Activated naive CD8-positive, alpha-beta T cell treated with anti-CD3 and anti-CD28 coated beads, Interleukin-2, amount 10 ng/mL, durations not matched to agents 7 days and 5 days (primary cell): Measurements from ENCODE around the gene MAP2K2. TPM values are rescaled to one million over a fixed set of nuclear protein-coding genes. Genes with fewer than 3 reads are reported as not detected.

Experiments
- ATAC-seq: fragments of 150-1000 bp; cut with Tn5 transposase; one replicate; pipeline ENCODE4 v1.10.0; 2021; ENCODE audit warnings: low read depth, moderate library complexity
- POLR2A ChIA-PET: fragments of 350-600 bp; sonication (Branson Sonifier 250); formaldehyde crosslinking; loops from one replicate; lab custom pipeline; 2021; ENCODE audit warnings: antibody characterized with exemption; lab: Charles Lee
- DNase-seq: peaks from one replicate; pipeline ENCODE4 v3.0.0; 2021
- H3K27ac Mint-ChIP-seq: one replicate; pipeline ENCODE4 v1.8.0; 2022; ENCODE audit warnings: mild to moderate bottlenecking, mixed read lengths
- H3K27me3 Mint-ChIP-seq: one replicate; pipeline ENCODE4 v1.8.0; 2022; ENCODE audit warnings: mild to moderate bottlenecking, moderate library complexity, mixed read lengths
- H3K36me3 Mint-ChIP-seq: one replicate; pipeline ENCODE4 v1.8.0; 2021; ENCODE audit warnings: mild to moderate bottlenecking, mixed read lengths
- H3K4me1 Mint-ChIP-seq: one replicate; pipeline ENCODE4 v1.8.0; 2021; ENCODE audit warnings: mixed read lengths
- H3K4me3 Mint-ChIP-seq: one replicate; pipeline ENCODE4 v1.8.0; 2022; ENCODE audit warnings: mild to moderate bottlenecking, moderate library complexity, mixed read lengths
- H3K9me3 Mint-ChIP-seq: one replicate; pipeline ENCODE4 v1.8.0; 2021; ENCODE audit warnings: mixed read lengths
- total RNA-seq, 2 experiments: library from RNA; stranded (reverse); gene quantifications; one replicate each; pipeline ENCODE4 v1.2.3, GENCODE V29; 2021

Gene MAP2K2
- total RNA-seq, 2 experiments from 2014 or later = 210 to 211 TPM

GRCh38 chr19:4121815-4122214 is 2.1 kb downstream of the MAP2K2 start:
- no peak for DNase-seq
- H3K9me3 Mint-ChIP-seq = no peaks in the 10 kb centered on the region
- no peak for ATAC-seq
- H3K27ac Mint-ChIP-seq = no peak overlapping the region
- POLR2A ChIA-PET = no interaction called here
- peak overlapping the region; percentile 39 for H3K4me3 Mint-ChIP-seq
- H3K4me1 Mint-ChIP-seq = peaks cover 25% of the 10 kb centered on the region
- H3K36me3 Mint-ChIP-seq = peaks cover 14% of the 10 kb centered on the region
- H3K27me3 Mint-ChIP-seq = no peaks in the 10 kb centered on the region

GRCh38 chr19:4121273-4121612 is 2.7 kb downstream of the MAP2K2 start:
- DNase-seq = no peak
- Mint-ChIP-seq H3K27me3 (no peaks in the 10 kb centered on the region), H3K36me3 (peaks cover 17% of the 10 kb centered on the region), H3K27ac (peak overlapping the region; percentile 66), H3K4me3 (no peak overlapping the region), H3K4me1 (peaks cover 27% of the 10 kb centered on the region), H3K9me3 (no peaks in the 10 kb centered on the region)
- ATAC-seq = no peak
- POLR2A ChIA-PET = no interaction called here

GRCh38 chr19:4120559-4121272 is 3.2 kb downstream of the MAP2K2 start:
- no peak for DNase-seq
- no peaks in the 10 kb centered on the region for H3K27me3 Mint-ChIP-seq
- no peaks in the 10 kb centered on the region for H3K9me3 Mint-ChIP-seq
- no peak for ATAC-seq
- H3K27ac Mint-ChIP-seq = peak overlapping the region; percentile 66
- POLR2A ChIA-PET = interaction anchor here (0.6 kb wide), 1 partner anchor 16 kb away, joined by 4 read pairs; no protein-coding TSS in a partner anchor
- peaks cover 17% of the 10 kb centered on the region for H3K36me3 Mint-ChIP-seq
- peaks cover 29% of the 10 kb centered on the region for H3K4me1 Mint-ChIP-seq
- no peak overlapping the region for H3K4me3 Mint-ChIP-seq

- Mint-ChIP-seq H3K9me3 (no peaks in the 10 kb centered on the region), H3K27ac (no peak overlapping the region), H3K27me3 (no peaks in the 10 kb centered on the region), H3K4me3 (no peak overlapping the region), H3K4me1 (peaks cover 35% of the 10 kb centered on the region), H3K36me3 (peaks cover 22% of the 10 kb centered on the region)
- POLR2A ChIA-PET = interaction anchor here (0.6 kb wide), 1 partner anchor 15 kb away, joined by 4 read pairs; no protein-coding TSS in a partner anchor
- DNase-seq = no peak
- no peak for ATAC-seq
Observed at GRCh38 chr19:4119763-4120162, 4.2 kb downstream of the MAP2K2 start.

GRCh38 chr19:4115818-4116385 is 8.0 kb downstream of the MAP2K2 start:
- H3K4me1 Mint-ChIP-seq = peaks cover 34% of the 10 kb centered on the region
- H3K9me3 Mint-ChIP-seq = no peaks in the 10 kb centered on the region
- H3K36me3 Mint-ChIP-seq = peaks cover 33% of the 10 kb centered on the region
- no peak for ATAC-seq
- no peaks in the 10 kb centered on the region for H3K27me3 Mint-ChIP-seq
- peak overlapping the region; percentile 89 for H3K27ac Mint-ChIP-seq
- POLR2A ChIA-PET = interaction anchor here (1.0 to 2.9 kb wide), 7 partner anchors 11 to 131 kb away, joined by 3 to 17 read pairs (median 6); partner anchors contain the start of genes EEF2, PIAS4 and ZBTB7A
- H3K4me3 Mint-ChIP-seq = peak overlapping the region; percentile 79
- DNase-seq = no peak

- peak; percentile 72 for DNase-seq
- POLR2A ChIA-PET = interaction anchor here (0.5 to 2.9 kb wide), 13 partner anchors 10 to 130 kb away, joined by 3 to 17 read pairs (median 4); partner anchors contain the start of genes EEF2, PIAS4 and ZBTB7A
- Mint-ChIP-seq H3K27me3 (no peaks in the 10 kb centered on the region), H3K36me3 (peaks cover 38% of the 10 kb centered on the region), H3K4me3 (peak overlapping the region; percentile 79), H3K27ac (peak overlapping the region; percentile 89), H3K4me1 (peaks cover 37% of the 10 kb centered on the region), H3K9me3 (no peaks in the 10 kb centered on the region)
- peak; percentile 99 for ATAC-seq
Observed at GRCh38 chr19:4115050-4115817, 8.7 kb downstream of the MAP2K2 start.

- POLR2A ChIA-PET = interaction anchor here (0.5 to 2.9 kb wide), 5 partner anchors 9 to 125 kb away, joined by 3 to 17 read pairs (median 3); partner anchors contain the start of gene ZBTB7A
- no peak for ATAC-seq
- Mint-ChIP-seq H3K4me1 (peaks cover 42% of the 10 kb centered on the region), H3K27me3 (no peaks in the 10 kb centered on the region), H3K36me3 (peaks cover 44% of the 10 kb centered on the region), H3K27ac (peak overlapping the region; percentile 89), H3K4me3 (peak overlapping the region; percentile 28), H3K9me3 (no peaks in the 10 kb centered on the region)
- no peak for DNase-seq
Observed at GRCh38 chr19:4114181-4114580, 9.7 kb downstream of the MAP2K2 start.

GRCh38 chr19:4113398-4114088 is 10.4 kb downstream of the MAP2K2 start:
- no peak for ATAC-seq
- no peak for DNase-seq
- H3K9me3 Mint-ChIP-seq = no peaks in the 10 kb centered on the region
- peaks cover 48% of the 10 kb centered on the region for H3K4me1 Mint-ChIP-seq
- H3K27ac Mint-ChIP-seq = peak overlapping the region; percentile 37
- H3K27me3 Mint-ChIP-seq = no peaks in the 10 kb centered on the region
- no peak overlapping the region for H3K4me3 Mint-ChIP-seq
- POLR2A ChIA-PET = interaction anchor here (1.3 to 2.5 kb wide), 2 partner anchors 9 to 24 kb away, joined by 6 to 7 read pairs; no protein-coding TSS in a partner anchor
- H3K36me3 Mint-ChIP-seq = peaks cover 48% of the 10 kb centered on the region

GRCh38 chr19:4112367-4112766 is 11.6 kb downstream of the MAP2K2 start:
- Mint-ChIP-seq H3K36me3 (peaks cover 51% of the 10 kb centered on the region), H3K4me3 (no peak overlapping the region), H3K4me1 (peaks cover 54% of the 10 kb centered on the region), H3K27ac (peak overlapping the region; percentile 45), H3K27me3 (no peaks in the 10 kb centered on the region), H3K9me3 (no peaks in the 10 kb centered on the region)
- DNase-seq (no peak), ATAC-seq (no peak)
- POLR2A ChIA-PET = interaction anchor here (2.5 kb wide), 1 partner anchor 23 kb away, joined by 7 read pairs; no protein-coding TSS in a partner anchor

GRCh38 chr19:4109626-4109945 is 14.3 kb downstream of the MAP2K2 start:
- DNase-seq (no peak), ATAC-seq (no peak)
- Mint-ChIP-seq H3K4me1 (peaks cover 58% of the 10 kb centered on the region), H3K36me3 (peaks cover 56% of the 10 kb centered on the region), H3K27me3 (no peaks in the 10 kb centered on the region), H3K9me3 (no peaks in the 10 kb centered on the region), H3K4me3 (peak overlapping the region; percentile 71), H3K27ac (peak overlapping the region; percentile 99)
- POLR2A ChIA-PET = interaction anchor here (0.6 to 2.0 kb wide), 10 partner anchors 8 to 102 kb away, joined by 3 to 24 read pairs (median 5); partner anchors contain the start of genes PIAS4 and ZBTB7A

- no peaks in the 10 kb centered on the region for H3K9me3 Mint-ChIP-seq
- H3K27ac Mint-ChIP-seq = peak overlapping the region; percentile 99
- peaks cover 56% of the 10 kb centered on the region for H3K36me3 Mint-ChIP-seq
- H3K27me3 Mint-ChIP-seq = no peaks in the 10 kb centered on the region
- peak; percentile 72 for ATAC-seq
- POLR2A ChIA-PET = interaction anchor here (0.6 to 2.0 kb wide), 10 partner anchors 9 to 101 kb away, joined by 3 to 24 read pairs (median 5); partner anchors contain the start of genes PIAS4 and ZBTB7A
- H3K4me1 Mint-ChIP-seq = peaks cover 59% of the 10 kb centered on the region
- peak overlapping the region; percentile 71 for H3K4me3 Mint-ChIP-seq
- DNase-seq = peak; percentile 80
Observed at GRCh38 chr19:4108767-4109625, 14.9 kb downstream of the MAP2K2 start.

GRCh38 chr19:4103080-4103433 is 20.9 kb downstream of the MAP2K2 start:
- H3K4me3 Mint-ChIP-seq = no peak overlapping the region

More at GRCh38 chr19:4103080-4103433, 20.9 kb downstream of the MAP2K2 start:
- Mint-ChIP-seq H3K27ac (peak overlapping the region; percentile 21), H3K27me3 (no peaks in the 10 kb centered on the region), H3K36me3 (peaks cover 30% of the 10 kb centered on the region), H3K4me1 (peaks cover 32% of the 10 kb centered on the region), H3K9me3 (no peaks in the 10 kb centered on the region)
- no peak for ATAC-seq
- POLR2A ChIA-PET = interaction anchor here (2.6 to 3.1 kb wide), 2 partner anchors 14 to 36 kb away, joined by 29 to 96 read pairs; partner anchors contain the start of gene ZBTB7A
- no peak for DNase-seq
